Smooth muscle cell (in vitro differentiated cells): Measurements from ENCODE around the gene OR1J4. TPM values are rescaled to one million over a fixed set of nuclear protein-coding genes. Genes with fewer than 3 reads are reported as not detected.

ENCODE experiments used
- DNase-seq: peaks from one replicate; lab custom pipeline; 2025; ENCODE audit not compliant: unreplicated experiment; lab: John Stamatoyannopoulos, UW
- H2AFZ ChIP-seq: fragments of 200-600 bp; sonication (generic); 2 replicates; pipeline ENCODE4 v1.6.0; 2016; ENCODE audit warnings: antibody characterized with exemption, low read depth, mild to moderate bottlenecking
- H3F3A ChIP-seq: fragments of 200-600 bp; sonication (generic); 2 replicates; pipeline ENCODE4 v1.6.0; 2017; ENCODE audit warnings: antibody characterized with exemption, low read depth
- H3K27ac ChIP-seq: fragments of 200-600 bp; sonication (generic); 2 replicates; pipeline ENCODE4 v1.5.1; 2016; ENCODE audit warnings: low read depth, mild to moderate bottlenecking
- H3K27me3 ChIP-seq: fragments of 200-600 bp; sonication (generic); 2 replicates; pipeline ENCODE4 v1.6.1; 2016; ENCODE audit warnings: low read depth, mild to moderate bottlenecking
- H3K36me3 ChIP-seq: fragments of 200-600 bp; sonication (generic); 2 replicates; pipeline ENCODE4 v1.5.1; 2016; ENCODE audit warnings: low read depth
- H3K4me1 ChIP-seq: fragments of 200-600 bp; sonication (generic); 2 replicates; pipeline ENCODE4 v1.5.1; 2016; ENCODE audit warnings: low read depth
- H3K4me2 ChIP-seq: fragments of 200-600 bp; sonication (generic); 2 replicates; pipeline ENCODE4 v1.6.0; 2016; ENCODE audit warnings: mild to moderate bottlenecking
- H3K4me3 ChIP-seq: fragments of 200-600 bp; sonication (generic); 2 replicates; pipeline ENCODE4 v1.5.1; 2016; ENCODE audit warnings: mild to moderate bottlenecking
- H3K79me2 ChIP-seq: fragments of 200-600 bp; sonication (generic); 2 replicates; pipeline ENCODE4 v1.6.0; 2016; ENCODE audit warnings: low read depth, mild to moderate bottlenecking
- H3K9ac ChIP-seq: fragments of 200-600 bp; sonication (generic); 2 replicates; pipeline ENCODE4 v1.6.0; 2016; ENCODE audit warnings: low read depth
- H3K9me3 ChIP-seq: fragments of 200-600 bp; sonication (generic); replicated peaks from 2 replicates; pipeline ENCODE4 v1.5.1; 2016; ENCODE audit warnings: low read depth
- H4K20me1 ChIP-seq: fragments of 200-600 bp; sonication (generic); 2 replicates; pipeline ENCODE4 v1.6.0; 2016; ENCODE audit warnings: low read depth
- CTCF ChIP-seq: fragments of 200-600 bp; sonication (generic); IDR thresholded peaks from 2 replicates; pipeline ENCODE4 v1.5.1; 2017; ENCODE audit warnings: borderline replicate concordance, mild to moderate bottlenecking, antibody characterized with exemption; ENCODE audit not compliant: insufficient read depth, poor library complexity, severe bottlenecking
- WGBS: methylation state at CpG from one replicate; pipeline ENCODE4 v1.1.7; 2016; ENCODE audit warnings: low lambda C conversion rate; 5-methylcytosine and 5-hydroxymethylcytosine counted together
- polyA plus RNA-seq: library from polyadenylated mRNA; unstranded; fragments of >200 nt; fragmentation: Nextera tagmentation; extraction: Ambion mirVana; gene quantifications from 2 replicates; pipeline ENCODE4 v1.2.1, GENCODE V29; 2016
- total RNA-seq: library from RNA; depleted of rRNA; stranded (reverse); fragments of >200 nt; gene quantifications from 2 replicates; pipeline ENCODE4 v1.2.3, GENCODE V29; 2014

Gene OR1J4
- total RNA-seq (not detected in 2 replicates), polyA plus RNA-seq (not detected in 2 replicates)

GRCh38 chr9:122518841-122519240, at the start of gene OR1J4:
Gene OR1J4, plus strand, starts transcription at chr9:122519141. Its CDS starts 0 bp downstream, at chr9:122519141.
- Histone ChIP-seq H3K27ac (no peak within 1 kb of the TSS), H3K27me3 (no peaks in the 10 kb centered on the region), H3K4me2 (no peak within 1 kb of the TSS), H3K9me3 (peaks cover 4% of the 10 kb centered on the region), H3F3A (no peaks in the 10 kb centered on the region), H4K20me1 (no peaks in the 10 kb centered on the region), H3K4me3 (no peak within 1 kb of the TSS), H2AFZ (no peak within 1 kb of the TSS), H3K9ac (no peak within 1 kb of the TSS), H3K79me2 (no peaks in the 10 kb centered on the region), H3K4me1 (no peaks in the 10 kb centered on the region), H3K36me3 (no peaks in the 10 kb centered on the region)
- no peak for TF ChIP-seq CTCF
- WGBS: 71% methylated on average over 4 of the region's 4 CpGs
- DNase-seq: no peak

- Histone ChIP-seq H3K27ac (no peak overlapping the region), H3K4me3 (no peak overlapping the region), H3K4me1 (no peaks in the 10 kb centered on the region), H2AFZ (no peak overlapping the region), H4K20me1 (no peaks in the 10 kb centered on the region), H3K9me3 (peaks cover 4% of the 10 kb centered on the region), H3K9ac (no peak overlapping the region), H3K4me2 (no peak overlapping the region), H3K27me3 (no peaks in the 10 kb centered on the region), H3K36me3 (no peaks in the 10 kb centered on the region), H3F3A (no peaks in the 10 kb centered on the region), H3K79me2 (no peaks in the 10 kb centered on the region)
- no peak for DNase-seq
- 52% methylated on average over 3 of the region's 3 CpGs for WGBS
- no peak for TF ChIP-seq CTCF
Observed at GRCh38 chr9:122474561-122474960, 44.4 kb upstream of the OR1J4 start.

GRCh38 chr9:122475717-122476116, 43.2 kb upstream of the OR1J4 start:
- H3K4me3 ChIP-seq: no peak overlapping the region
- no peak overlapping the region for H3K4me2 ChIP-seq
- no peak for TF ChIP-seq CTCF
- H3K4me1 ChIP-seq: no peaks in the 10 kb centered on the region
- H3K36me3 ChIP-seq: no peaks in the 10 kb centered on the region
- no peak for DNase-seq
- peaks cover 4% of the 10 kb centered on the region for H3K9me3 ChIP-seq
- H4K20me1 ChIP-seq: no peaks in the 10 kb centered on the region
- no peak overlapping the region for H3K27ac ChIP-seq
- H2AFZ ChIP-seq: no peak overlapping the region
- no peaks in the 10 kb centered on the region for H3F3A ChIP-seq
- no peak overlapping the region for H3K9ac ChIP-seq
- WGBS: 51% methylated on average over 2 of the region's 2 CpGs
- H3K79me2 ChIP-seq: no peaks in the 10 kb centered on the region
- no peaks in the 10 kb centered on the region for H3K27me3 ChIP-seq

- Histone ChIP-seq H3K27me3 (no peaks in the 10 kb centered on the region), H3K79me2 (no peaks in the 10 kb centered on the region), H3K36me3 (no peaks in the 10 kb centered on the region), H4K20me1 (no peaks in the 10 kb centered on the region), H3K9ac (no peak overlapping the region), H3K4me3 (no peak overlapping the region), H3K9me3 (peaks cover 4% of the 10 kb centered on the region), H2AFZ (no peak overlapping the region), H3K4me2 (no peak overlapping the region), H3K27ac (no peak overlapping the region), H3F3A (no peaks in the 10 kb centered on the region), H3K4me1 (no peaks in the 10 kb centered on the region)
- TF ChIP-seq CTCF: no peak
- DNase-seq: no peak
- WGBS: 86% methylated on average over 3 of the region's 3 CpGs
Observed at GRCh38 chr9:122477346-122477745, 41.6 kb upstream of the OR1J4 start.
